ENCODE measurements around the gene EFCAB11. TPM values are rescaled to one million over a fixed set of nuclear protein-coding genes. Genes with fewer than 3 reads are reported as not detected.

The EFCAB11 gene
- total RNA-seq, 1 donor from 2014 or later: 1.1 TPM

DNA sequence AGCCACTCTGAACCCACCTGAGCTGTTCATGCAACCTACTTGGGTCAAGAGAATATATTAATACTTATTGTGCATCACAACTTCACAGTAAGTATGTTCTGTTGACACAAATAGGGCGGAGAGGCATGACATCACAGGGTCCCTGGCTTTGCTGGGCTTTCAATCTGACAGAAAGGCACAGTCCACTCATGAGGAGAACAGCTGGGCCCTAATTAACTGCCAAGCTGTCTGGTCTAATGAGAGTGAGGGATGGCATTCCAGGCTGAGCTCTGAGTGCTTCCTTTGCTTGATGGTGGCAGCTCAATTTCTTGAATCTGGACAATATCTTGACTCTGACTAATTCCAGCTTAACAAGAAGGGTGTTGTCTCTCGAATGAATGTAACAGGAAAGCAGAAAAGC, 2.0 kb downstream of the EFCAB11 start:
- FAIRE-seq (no peak), DNase-seq (ENCODE audit: low read depth) (no peak)
- TF ChIP-seq, protein P1, sequence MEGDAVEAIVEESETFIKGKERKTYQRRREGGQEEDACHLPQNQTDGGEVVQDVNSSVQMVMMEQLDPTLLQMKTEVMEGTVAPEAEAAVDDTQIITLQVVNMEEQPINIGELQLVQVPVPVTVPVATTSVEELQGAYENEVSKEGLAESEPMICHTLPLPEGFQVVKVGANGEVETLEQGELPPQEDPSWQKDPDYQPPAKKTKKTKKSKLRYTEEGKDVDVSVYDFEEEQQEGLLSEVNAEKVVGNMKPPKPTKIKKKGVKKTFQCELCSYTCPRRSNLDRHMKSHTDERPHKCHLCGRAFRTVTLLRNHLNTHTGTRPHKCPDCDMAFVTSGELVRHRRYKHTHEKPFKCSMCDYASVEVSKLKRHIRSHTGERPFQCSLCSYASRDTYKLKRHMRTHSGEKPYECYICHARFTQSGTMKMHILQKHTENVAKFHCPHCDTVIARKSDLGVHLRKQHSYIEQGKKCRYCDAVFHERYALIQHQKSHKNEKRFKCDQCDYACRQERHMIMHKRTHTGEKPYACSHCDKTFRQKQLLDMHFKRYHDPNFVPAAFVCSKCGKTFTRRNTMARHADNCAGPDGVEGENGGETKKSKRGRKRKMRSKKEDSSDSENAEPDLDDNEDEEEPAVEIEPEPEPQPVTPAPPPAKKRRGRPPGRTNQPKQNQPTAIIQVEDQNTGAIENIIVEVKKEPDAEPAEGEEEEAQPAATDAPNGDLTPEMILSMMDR (IDR thresholded peaks at IDR 0.05; ENCODE audit: insufficient read depth, low read length, severe bottlenecking): no peak
- Histone ChIP-seq H3K36me3 (ENCODE audit: control insufficient read depth, insufficient read depth, low read length) (peaks cover 3% of the 10 kb centered on the region), H3K4me3 (ENCODE audit: low read depth, low read length) (no peak overlapping the region), H3K27me3 (ENCODE audit: control insufficient read depth, insufficient read depth, low read length) (no peaks in the 10 kb centered on the region)

DNA sequence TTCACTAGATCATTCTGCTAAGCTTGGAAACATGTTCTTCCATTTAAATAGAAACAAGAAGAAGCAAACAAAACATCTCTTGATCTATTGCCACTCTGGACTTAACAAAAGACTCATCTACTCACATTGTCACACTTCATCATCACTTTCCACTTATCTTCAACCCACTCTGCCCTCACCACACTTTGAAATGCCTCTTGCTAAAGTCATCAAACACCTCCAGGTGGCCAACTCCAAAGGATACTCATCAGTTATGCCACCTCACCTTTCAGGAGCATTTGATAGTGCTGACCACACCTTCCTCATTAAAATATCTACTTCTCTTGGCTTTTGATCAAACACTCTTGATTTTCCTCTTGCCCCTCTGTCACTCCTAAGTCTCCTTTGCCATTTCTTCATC, 7.2 kb downstream of the EFCAB11 start:
- H3K36me3 ChIP-seq (ENCODE audit: control insufficient read depth, insufficient read depth, low read length): no peaks in the 10 kb centered on the region
- H3K4me3 ChIP-seq (ENCODE audit: low read depth, low read length): no peak overlapping the region
- FAIRE-seq (peak; percentile 55), DNase-seq (ENCODE audit: low read depth) (peak; percentile 8)
- H3K27me3 ChIP-seq (ENCODE audit: control insufficient read depth, insufficient read depth, low read length): no peaks in the 10 kb centered on the region
- TF ChIP-seq, protein P1 (IDR thresholded peaks at IDR 0.05; ENCODE audit: insufficient read depth, low read length, severe bottlenecking): no peak

DNA sequence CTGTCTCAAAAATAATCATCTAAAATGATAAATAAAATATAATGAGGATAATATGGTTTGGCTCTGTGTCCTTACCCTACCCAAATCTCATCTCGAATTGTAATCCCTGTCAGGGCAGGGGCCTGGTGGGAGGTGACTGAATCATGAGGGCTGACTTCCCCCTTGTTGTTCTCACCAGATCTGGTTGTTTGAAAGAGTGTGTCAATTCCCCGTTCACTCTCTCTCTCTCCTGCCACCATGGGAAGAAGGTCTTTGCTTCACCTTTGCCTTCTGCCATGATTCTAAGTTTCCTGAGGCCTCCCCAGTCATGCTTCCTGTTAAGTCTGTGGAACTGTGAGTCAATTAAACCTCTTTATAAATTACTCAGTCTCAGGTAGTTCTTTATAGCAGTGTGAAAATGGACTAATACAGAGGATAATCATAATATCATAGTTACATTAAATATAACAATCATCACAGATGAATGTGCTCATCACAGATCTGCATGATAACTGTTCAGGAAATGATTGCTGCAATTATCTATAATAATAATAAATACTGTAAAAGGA, 12.6 kb downstream of the EFCAB11 start:
- Histone ChIP-seq H3K27me3 (ENCODE audit: control insufficient read depth, insufficient read depth, low read length) (no peaks in the 10 kb centered on the region), H3K4me3 (ENCODE audit: low read depth, low read length) (no peak overlapping the region), H3K36me3 (ENCODE audit: control insufficient read depth, insufficient read depth, low read length) (no peaks in the 10 kb centered on the region)
- TF ChIP-seq, protein P1 (IDR thresholded peaks at IDR 0.05; ENCODE audit: insufficient read depth, low read length, severe bottlenecking): no peak
- FAIRE-seq (no peak), DNase-seq (ENCODE audit: low read depth) (no peak)

DNA sequence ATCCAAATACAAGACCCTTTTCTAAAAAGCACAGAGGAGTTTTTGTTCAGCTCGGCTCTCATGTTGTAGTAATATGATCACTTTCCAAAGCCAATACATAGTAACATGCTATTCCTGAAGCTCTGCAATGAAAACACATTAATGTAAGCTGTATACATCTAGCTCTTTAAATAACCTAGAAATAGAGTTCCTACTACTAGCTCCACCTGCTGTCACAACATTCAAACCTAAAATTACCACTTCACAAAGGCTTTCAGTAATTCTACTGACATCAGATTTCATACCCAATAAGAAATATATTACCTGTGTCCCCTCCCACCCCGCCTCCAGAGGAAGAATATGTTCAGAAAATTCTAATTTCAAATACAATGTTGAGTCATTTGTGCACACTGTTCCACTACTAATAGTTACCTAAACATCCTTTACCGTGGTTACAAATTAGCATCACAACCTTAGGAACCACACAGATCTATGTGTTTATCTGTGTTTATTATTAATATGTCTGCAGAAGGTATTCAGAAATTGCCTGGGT, 17.8 kb downstream of the EFCAB11 start:
- H3K36me3 ChIP-seq (ENCODE audit: control insufficient read depth, insufficient read depth, low read length): no peaks in the 10 kb centered on the region
- no peaks in the 10 kb centered on the region for H3K27me3 ChIP-seq (ENCODE audit: control insufficient read depth, insufficient read depth, low read length)
- DNase-seq (ENCODE audit: low read depth) (peak; percentile 25), FAIRE-seq (no peak)
- TF ChIP-seq, protein P1 (IDR thresholded peaks at IDR 0.05; ENCODE audit: insufficient read depth, low read length, severe bottlenecking): peak; percentile 1
- no peak overlapping the region for H3K4me3 ChIP-seq (ENCODE audit: low read depth, low read length)

DNA sequence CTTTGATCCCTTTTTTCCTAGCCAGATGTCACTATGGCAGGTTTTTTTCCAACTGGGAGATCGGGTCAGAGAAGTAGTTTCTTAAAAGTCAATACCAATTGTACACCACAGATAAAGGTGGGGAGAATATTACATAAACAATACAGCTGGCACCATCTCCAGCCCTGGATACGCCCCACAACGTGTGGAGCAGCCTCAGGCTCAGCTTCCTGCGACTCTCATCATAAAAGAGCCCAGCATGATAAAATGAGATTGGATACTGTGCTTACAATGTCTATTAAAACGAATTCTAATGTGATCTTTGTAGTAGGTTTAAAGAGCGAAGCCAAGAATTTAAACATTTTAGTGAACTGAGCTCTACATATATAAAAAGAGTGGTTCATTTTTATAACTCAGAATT, 21.5 kb downstream of the EFCAB11 start:
- no peak overlapping the region for H3K4me3 ChIP-seq (ENCODE audit: low read depth, low read length)
- no peaks in the 10 kb centered on the region for H3K27me3 ChIP-seq (ENCODE audit: control insufficient read depth, insufficient read depth, low read length)
- TF ChIP-seq, protein P1 (IDR thresholded peaks at IDR 0.05; ENCODE audit: insufficient read depth, low read length, severe bottlenecking): no peak
- FAIRE-seq: no peak
- no peak for DNase-seq (ENCODE audit: low read depth)
- no peaks in the 10 kb centered on the region for H3K36me3 ChIP-seq (ENCODE audit: control insufficient read depth, insufficient read depth, low read length)

Data from bronchial epithelial cell (primary cell).